CD4-positive, alpha-beta T cell treated with Interleukin-12 subunit alpha and Interleukin-12 subunit beta, for 1 hour (primary cell): Measurements from ENCODE around the gene ABCF2.

Source experiments
- DNase-seq: peaks from one replicate; pipeline ENCODE4 v3.0.0-alpha.2; 2020

ABCF2 gene

DNA sequence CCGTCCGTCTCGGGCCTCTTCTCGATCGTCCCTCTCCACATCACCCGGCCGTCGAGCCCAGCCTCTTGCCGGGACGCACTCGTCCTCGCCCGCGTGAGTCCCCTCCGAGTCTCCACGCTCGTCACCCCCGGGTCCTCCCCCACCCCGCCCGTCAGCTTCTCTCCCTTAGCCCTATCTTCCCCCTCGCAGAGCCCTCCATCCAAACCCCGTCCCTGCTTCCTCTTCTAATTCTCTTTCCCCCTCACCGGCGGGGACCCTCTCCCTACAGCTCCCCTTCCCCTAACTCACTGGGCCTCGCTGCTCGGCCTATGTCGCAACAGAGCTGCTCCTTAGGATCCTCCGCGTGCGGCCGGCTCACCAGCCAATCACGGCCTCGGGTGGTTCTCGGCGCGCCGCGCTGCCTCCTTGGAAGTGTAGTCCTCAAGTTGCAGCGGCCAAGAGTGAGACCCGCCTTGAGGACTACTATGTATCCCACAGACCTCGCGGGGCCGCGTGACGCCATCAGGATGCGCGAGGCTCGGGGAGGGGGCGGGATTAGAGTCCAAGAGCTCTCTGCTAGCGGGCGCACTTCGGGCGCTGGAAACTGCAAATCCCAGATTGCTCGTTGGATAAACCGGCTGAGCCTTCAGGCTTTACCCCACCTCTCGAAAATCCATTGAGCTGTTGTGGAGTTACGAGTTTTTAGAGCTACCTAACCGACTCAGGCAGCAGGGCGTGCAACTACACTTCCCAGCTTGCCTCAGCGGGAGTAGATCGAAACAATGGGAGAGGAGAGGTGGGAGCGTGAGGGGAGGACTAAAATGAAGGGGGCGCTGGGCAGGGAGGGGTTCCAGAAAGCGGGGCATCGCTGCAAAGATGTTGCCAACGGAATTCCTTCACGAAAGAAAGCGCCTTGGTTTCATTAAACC lies at the start of gene ABCF2:
Gene ABCF2 (minus strand): TSS at position 331 of the 908 bp plus-strand sequence. CDS start 747 bp downstream, outside the sequence.
- DNase-seq: peak; percentile 95

DNA sequence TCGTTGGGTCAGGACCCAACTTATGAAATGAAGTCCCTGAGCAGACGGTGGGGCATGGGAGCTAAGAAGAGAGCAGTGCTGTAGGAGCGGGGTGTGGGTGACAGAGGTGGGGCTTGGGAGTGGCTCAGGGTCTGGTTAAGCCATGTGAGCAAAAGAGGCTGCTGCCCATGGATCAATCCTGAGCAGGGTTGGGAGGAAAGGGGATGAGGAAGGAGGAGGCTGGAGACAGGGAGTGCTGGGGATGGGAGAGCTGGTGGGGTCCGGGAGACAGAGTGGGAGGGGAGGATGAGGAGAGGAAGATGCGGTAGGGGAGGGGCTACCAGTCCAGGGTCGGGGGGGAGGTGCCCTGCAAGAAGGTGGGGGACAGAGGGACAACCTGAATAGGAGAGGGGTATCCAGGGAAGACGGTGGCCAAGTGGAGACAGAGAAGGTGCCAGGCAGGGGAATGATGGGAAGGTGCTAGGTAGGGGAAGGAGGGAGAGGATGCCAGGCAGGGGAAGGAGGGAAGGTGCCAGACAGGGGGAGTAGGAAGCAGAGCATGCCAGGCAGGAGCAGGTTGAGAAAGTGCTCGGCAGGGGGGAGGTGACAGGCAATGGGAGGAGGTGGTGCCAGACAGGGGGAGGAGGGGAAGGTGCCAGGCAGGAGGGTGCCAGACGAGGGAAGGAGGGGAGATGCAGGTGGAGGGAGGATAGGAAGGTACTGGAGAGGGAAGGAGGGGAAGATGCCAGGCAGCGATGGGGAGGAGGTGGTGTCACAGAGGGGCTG lies 49.0 kb upstream of the ABCF2 start:
- DNase-seq: peak; percentile 17

DNA sequence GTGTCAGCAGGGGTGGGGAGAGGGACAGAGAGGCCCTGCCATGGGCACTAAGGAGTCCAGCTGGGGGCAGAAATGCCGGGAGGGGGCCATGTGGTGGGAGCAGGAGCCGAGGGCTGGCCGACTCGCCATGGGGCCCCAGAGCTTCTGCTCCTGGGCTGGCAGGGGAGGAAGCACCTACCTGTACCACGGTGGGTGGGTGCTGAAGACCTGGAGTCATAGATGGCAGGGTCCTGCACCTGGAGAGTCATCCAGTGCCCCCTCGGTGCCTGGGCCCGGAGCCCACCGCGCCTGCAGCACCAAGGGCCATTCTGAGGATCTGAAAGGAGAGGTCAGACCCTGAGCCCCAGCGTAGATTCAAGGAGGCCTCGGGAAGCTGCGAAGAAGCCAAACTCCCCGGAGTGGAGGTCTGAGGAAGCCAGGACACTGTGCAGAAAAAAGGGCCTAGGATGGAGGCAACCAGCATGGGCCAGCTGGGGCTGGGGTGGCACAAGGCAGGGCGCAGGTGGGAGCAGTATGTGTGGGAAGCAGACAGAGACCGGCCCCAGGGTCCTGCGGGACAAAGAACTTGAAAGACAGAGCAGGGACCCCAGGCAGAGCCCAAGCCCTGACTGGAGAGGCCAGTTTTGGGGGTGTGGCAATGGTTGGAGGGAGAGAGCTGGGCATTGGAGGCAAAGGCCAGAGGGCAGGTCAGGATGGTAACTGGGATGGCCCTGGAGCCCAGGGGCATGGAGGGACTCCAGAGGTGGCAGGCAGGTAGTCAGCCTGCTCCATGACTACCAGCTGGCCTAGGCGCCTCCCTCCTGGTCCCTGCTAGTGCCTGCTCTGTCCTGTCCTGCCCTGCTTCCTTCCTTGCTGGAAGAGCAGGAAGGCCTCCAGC lies 48.2 kb upstream of the ABCF2 start:
- no peak for DNase-seq

DNA sequence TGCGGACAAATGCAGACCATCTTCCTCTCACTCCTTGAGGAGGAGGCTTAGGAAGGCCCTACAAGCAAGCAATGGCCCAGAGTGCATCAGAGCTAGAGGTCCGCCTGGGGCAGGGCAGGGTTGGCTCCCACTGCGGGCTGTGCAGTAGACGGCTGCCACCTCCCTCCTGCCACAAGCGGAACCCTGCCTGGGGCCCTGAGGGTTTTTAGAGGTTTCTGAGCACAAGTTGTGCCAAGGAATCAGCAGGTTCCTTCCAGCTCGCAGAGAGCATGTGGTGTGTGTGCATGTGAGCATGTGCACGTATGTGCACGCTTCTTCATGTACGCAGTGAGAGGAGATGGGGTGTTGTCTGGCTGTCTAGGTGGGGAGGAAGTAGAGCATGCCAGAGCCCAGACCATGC lies 47.4 kb upstream of the ABCF2 start:
- DNase-seq: no peak

DNA sequence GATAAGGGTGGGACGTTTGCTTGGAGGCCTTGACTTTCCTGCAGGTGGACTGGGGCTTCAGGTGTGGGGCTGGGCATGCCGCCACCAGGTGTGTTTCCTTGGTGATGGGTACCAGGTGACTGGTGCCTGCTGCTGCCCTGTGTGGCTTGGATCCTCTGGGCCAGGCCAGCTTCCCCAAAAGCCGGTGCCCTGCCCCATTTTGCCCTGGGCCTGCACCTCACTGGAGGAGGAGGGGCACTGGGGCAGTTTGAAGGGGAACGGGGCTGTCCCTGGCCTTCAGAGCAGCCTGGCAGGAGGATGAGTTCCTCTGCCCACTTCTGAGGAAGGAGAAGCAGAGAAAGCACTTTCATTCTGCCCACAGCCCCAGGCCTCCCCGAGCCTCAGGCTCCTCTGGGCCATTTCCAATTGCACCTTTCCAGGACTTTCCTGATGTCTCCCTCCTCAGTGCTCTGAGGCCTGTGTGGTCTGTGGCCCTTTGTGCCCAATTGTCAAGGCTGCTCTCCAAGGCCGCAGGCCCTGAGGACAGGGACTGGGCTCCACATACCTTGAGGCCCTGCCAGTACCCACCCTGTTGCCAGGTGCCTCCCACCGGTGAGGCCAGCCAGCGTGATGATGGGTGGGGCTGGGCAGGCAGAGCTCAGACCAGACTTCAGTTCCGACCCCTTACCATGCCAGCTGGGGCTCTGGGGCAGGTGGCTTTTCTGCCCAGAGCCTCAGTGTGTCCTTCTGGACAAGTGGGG lies 46.8 kb upstream of the ABCF2 start:
- no peak for DNase-seq

DNA sequence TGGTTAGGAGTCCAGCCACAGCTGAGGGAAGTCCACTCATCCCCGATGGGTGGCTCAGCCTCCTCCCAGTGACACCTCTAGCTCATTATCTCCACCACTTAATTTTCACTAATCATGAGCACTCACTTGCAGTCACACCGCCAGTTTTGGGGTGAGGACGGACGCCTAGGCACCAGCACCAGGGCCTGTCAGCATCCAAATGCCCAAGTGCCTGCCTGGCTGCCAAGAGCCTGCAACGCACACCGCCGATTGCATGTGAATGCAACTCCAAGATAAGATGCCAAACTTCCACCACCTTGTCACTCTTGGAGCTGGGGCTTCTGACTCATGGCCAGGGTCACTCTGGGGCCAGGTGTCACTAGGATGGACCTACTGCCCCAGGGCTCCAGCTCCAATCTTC lies 45.9 kb upstream of the ABCF2 start:
- DNase-seq: no peak

DNA sequence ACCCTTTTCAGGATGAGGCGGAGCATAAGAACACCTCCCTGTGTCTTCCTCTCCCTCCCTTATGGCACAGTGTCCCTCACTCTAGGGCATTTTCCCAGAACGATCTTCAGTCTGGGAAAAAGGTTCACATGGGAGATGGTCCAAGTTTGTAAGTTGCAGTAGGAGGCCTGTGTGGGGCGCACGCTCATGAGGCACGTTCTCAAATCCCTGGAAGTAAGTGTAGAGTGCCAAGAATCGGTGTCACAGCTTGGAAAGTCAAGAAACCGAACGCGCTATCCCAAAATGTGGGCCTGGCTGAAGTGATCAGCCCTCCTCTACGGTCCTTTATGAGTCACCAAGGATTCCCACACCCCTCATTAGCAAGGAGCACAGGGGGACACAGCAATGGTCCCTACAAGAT lies 45.4 kb upstream of the ABCF2 start:
- DNase-seq: no peak

DNA sequence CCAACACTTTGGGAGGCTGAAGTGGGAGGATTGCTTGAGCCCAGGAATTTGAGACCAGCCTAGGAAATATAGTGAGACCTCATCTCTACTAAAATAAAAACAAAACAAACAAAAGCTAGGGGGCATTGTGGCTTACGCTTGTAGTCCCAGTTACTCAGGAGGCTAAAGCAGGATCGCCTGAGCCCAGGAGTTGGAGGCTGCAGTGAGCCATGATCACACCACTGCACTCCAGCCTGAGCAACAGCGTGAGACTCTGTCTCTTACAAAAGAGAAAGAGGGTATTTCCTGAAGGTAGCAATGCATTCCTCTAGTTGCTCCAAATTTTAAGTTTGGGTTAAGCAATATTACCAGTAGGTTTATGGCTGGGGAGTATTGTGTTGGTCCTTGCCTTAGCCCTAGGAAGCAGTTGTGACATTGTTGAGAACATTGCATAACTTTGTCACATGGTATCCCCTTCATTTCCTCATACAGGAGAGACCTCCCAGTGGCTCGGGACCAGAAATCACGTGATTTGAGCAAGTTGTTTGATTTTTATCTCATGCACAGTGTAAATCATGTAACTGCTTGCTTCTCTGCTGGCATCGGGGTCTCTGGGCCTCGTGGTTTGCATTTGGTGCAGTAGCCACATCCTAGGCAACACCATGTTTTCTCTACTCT lies 44.8 kb upstream of the ABCF2 start:
- peak; percentile 20 for DNase-seq

DNA sequence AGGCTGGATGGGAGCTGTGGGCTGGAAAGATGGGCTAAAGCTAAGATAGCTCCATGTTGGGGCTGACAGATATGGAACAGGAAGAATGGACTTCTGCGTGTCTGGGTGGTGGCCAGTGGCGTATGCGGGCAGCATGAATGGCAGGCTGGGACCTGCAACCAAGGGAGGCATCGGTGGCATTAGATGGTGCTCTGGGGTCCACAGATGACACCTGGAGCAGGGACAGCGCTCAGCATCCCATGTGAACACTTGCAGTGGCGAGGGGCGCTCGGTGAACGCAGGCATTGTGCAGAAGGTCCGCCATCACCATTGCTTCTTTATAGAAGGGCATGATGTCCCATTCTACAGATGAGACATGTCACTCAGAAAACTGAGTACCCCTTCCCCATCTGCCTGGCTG lies 42.5 kb upstream of the ABCF2 start:
- DNase-seq: no peak

DNA sequence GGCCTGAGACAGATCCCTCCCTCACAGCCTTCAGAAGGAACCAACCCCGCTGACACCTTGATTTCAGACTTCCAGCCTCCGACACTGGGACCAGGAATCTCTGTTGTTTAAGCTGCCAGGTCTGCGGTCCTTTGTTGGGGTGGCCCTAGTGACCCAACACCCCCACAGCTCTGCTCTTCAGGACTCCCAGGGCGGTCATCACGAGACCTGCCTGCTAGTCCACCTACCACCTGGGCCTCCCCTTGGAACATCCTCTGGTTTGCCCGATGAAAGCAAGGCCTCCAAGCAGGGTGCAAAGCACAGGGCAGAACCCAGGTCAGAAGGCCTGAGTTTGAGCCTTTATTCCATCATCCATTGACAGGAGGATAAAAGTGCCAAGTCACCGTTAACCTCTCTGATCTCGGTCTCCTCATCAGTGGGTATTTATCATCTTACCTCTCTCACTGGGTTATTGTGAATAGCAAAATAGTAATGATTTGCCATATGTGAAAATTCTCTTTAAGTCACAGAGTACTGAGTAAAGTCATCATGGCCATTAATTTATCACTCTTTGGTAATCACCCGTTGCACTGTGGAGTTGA lies 38.4 kb upstream of the ABCF2 start:
- no peak for DNase-seq

DNA sequence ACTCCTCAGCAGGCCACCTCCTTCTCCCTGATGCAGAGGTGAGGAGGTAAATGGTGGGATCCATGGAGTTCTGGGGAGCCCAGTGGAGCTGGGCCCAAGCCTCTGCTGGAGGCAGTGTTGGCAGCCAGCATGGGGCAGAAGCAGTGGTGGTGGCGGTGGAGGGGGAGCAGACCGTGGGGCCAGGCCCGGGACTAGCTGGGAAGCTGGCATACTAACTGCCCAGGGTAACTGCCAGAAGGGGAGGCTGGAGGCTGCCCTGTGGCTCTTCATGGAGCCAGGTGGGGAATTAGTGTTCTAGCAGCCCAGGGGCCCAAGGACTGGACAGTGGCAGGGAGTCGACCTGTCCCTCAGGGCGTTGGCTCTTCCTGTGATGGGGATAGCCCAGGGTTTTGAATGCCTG lies 37.6 kb upstream of the ABCF2 start:
- no peak for DNase-seq

DNA sequence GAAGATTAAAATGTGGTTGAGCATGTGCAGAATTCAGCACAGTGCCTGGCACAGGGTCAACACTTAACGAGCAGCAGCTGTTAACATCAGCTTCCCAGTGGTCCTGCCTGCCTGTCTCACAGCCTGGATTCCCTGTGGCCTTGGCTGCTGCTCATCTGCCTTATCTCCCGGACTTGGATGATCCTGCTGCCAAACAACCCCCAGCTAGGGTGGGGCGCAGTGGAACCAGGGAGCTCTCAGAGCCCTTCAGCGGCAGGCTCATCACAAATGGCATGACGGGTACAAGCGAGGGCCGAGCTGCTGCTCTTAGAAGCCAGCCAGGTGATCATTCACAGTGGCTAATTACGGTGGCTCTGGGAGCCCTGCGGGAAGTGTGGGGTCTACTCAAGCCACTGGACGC lies 34.5 kb upstream of the ABCF2 start:
- DNase-seq: no peak

DNA sequence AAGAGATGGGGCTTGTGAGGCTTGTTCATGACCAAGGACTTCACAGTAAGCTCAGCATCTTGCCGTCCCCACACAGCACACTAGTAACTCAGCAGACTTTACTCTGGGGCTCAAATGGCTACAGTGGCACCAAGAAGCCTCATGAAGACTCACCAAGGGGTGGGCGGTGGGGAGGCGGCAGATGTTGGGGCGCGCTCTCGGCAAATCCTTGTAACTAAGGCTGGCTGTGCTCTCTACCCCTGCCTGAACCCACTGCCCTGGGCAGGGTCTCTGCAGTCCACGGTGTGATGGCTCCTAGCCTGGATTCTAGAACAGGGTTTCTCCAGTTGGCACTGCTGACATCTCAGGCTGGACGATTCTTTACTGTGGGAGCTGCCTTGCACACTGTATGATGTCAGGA lies 33.9 kb upstream of the ABCF2 start:
- DNase-seq: no peak

DNA sequence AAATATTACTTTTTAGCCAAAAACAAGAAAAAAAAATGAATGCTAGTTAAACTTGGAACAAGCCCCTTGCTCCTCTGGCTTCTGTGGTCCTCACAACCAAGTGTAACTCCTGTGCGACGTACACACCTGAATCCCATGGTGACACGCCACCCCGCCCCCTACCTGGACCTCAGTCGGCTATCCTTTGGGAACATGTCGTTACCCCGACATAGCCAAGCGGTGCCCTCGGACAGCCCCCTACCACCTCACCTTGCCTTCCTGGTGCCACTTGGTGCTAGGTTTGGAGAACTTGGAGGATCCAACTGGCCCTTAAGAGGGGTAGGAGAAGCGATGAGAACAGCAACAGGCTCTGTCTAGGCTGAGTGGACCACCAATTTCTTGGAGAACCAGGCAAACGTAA lies 33.5 kb upstream of the ABCF2 start:
- DNase-seq: no peak

DNA sequence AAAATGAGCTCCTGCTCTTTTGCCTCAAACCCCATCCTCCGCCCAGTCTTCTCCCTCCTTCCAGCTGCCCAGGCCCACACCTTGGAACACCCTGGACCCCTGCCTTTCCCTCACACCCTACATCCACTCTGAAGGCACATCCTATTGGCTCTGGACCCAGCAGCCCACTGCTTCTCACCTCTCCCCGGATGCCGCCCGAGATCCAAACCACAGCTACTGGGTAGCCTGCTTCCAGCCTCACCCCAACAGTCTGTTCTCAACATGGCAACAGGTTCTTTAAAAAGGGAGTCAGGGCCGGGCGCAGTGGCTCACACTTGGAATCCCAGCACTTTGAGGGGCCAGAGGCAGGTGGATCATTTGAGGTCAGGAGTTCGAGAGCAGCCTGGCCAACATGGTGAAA lies 31.0 kb upstream of the ABCF2 start:
- no peak for DNase-seq

DNA sequence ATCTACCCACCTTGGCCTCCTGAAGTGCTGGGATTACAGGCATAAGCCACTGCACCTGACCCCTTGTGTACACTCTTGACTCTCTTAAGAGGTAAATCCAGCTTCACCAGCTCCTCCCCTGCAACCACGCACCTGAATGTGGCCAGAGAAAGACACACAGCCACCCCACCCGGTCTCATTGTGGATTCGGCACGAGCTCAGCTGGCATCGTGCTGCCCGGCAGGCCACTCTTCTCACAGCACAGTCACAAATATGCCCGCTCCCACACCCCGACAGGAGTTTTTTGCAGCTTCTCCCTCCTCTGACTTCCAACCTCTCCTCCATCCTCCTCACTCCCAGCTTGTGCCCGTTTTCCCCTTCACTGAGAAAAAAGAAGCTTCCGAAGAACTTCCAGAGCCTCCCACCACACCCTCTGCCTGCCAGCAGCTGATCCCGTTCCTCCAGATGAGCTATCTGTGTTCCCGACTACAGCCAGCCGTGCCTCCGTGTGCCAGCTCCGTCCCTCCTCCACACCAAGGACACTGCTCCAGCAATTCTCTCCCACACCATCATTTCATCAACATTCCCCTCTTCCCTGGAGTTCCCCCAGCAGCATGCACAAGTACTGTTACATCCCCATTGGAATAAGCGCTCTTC lies 29.5 kb upstream of the ABCF2 start:
- DNase-seq: no peak

DNA sequence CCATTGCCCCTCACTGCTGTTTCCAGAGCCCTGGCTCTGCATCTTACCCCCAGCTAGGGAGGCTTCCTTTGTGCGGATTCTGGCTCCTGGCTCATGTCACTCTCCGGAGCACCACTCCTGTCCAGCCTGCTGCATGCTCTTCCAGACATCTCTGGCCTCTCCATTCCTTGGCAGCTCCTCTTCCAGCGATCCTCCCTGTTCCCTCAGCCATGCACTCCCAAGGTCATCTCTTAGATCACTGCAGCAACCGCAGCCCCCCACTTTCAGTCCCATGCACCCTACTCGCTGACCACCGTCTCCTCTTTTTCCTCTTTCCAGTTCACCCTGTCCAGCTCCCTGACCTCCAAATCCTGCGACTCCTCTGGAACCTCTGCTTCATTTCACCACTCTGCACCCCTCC lies 28.4 kb upstream of the ABCF2 start:
- DNase-seq: no peak

DNA sequence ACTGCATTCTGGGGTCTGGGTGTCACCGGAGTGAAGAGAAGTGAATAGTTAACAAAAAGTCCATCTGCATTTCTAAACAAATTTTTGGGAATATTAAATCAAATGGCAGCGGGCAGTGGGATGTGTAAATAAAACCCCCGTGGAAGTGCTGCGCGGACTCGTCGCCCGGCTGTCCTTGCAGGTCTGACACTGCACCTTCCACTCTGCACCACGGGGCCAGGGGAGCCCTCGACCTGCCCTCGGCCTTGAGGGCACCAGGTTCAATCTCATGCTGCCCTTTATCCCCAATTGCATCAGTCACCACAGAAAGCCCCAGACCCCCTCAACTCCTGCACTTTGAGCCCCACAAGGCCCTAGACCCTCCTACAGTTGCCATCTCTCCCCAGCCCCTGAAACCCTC lies 27.8 kb upstream of the ABCF2 start:
- no peak for DNase-seq

DNA sequence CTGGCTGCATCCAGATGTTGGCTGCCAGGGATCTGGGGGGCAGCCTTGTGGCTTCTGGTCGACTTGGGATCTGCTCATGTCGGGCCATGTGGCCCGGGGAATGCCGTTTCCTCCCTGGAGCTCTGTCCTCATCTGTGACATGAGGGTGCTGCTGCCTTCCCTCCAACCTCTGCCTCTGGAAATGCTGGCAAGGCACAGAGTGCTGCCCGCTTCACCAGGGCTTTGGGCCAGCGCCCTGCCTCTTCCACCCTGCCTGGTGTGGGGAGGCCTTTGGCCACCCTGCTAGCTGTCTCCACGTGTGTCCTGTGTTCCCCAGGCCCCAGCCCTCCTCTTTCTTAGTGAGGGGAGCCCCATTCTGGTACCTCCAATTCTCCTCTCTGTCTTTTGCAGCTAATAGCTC lies 27.3 kb upstream of the ABCF2 start:
- no peak for DNase-seq

DNA sequence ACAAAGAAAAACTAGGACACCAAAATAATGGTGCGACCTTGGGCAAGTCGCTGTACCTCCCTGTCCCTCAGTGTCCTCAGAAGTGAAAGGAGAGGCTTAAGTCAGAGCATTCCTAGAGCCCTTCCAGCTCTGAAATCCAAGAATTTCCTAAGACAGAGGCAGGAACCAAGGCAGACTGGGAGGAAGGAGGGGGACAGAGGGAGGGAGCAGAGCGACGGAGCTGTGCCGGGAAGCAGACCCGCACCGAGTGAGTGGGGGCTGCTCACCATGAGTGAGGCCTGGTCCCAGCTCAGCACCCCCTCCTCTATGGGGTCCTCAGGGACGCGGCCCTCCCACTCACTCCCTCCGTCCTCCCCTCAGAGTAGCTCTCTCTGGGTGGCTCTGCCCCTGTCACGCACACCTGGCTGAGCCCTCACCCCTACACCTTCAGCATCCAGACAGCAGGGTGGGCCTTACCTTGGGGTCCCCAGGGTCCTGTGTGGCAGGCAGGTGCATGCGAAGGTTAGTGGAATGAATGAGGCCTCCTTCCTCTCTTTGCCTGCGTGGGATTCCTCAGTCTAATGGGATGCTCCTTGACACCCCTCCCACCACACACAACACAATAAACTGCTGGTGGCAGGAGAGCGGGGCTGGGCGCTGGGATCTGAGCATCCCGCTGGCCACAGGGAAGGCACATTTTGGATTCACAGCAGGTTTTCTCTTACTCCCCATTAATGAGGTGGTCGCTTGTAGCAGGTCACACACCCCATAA lies 26.1 kb upstream of the ABCF2 start:
- no peak for DNase-seq

DNA sequence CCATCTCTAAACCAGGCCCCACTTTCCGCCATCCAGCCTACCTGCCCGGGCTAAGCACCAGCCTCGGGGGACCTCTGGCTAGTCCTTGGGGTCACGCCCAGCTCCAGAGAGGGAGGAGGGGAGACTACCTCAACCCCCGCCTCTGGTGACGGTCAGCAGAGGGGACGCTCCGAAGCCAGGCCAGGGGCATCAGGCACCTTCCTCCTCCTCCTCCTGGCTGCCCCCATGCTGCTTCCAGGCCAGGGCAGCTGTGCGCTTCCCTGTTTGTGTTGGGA lies 25.5 kb upstream of the ABCF2 start:
- no peak for DNase-seq
